HG03103 (cell line): ENCODE results near the gene VANGL1.
"Not testable (repeated sequence)": the region's sequence is repeated elsewhere in the genome, so short reads cannot be mapped to it uniquely, and the experiment has no call there.

Experiments used
- ATAC-seq: cut with Tn5 transposase; IDR thresholded peaks from one replicate; pipeline ENCODE4 v1.9.1; 2021; ENCODE audit warnings: low read depth; ENCODE audit not compliant: unreplicated experiment

Gene VANGL1

DNA sequence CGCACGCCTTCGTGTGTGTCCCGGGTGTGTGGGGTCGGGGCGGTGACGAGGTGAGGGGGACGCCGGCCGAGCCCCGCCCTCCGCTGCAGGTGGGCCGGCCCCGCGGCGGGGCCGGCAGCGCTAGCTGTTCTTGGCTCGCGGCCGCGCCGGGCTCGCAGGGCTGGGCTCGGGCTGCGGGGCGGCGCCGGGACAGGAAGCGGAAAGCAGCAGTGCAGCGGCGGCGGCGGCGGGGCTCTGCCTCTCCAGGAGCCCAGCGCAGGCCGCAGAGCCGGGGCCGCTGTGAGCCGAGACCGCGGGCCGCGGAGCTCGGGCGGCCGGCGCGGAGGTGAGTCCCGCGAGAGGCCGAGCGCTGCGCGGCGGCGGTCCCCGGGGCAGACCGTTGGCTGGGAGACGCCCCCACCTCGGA, at the start of gene VANGL1:
Gene VANGL1, plus strand, starts transcription at position 209 of the 406 bp plus-strand sequence. CDS start 9,444 bp downstream, outside the sequence.
- ATAC-seq: peak; percentile 52

DNA sequence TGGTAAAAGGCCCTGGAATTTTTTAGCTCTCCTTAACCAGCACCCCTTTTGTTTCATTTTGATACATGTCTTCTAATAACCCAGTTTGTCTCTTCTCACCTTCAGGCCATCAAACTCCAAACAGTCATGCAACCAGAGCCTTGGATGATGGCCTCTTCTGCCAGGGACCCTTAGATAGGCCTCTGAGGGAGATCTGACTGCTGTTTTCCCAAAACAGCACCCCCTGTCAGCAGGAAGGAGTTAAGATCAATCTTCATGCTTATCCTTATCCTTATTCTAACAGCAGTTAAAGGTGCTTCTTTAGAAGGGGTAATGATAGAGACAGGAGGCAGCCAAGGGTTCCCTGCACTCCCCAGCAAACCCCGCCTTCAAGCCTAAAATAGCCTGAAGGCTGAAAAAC, 49.5 kb upstream of the VANGL1 start:
- ATAC-seq: no peak

DNA sequence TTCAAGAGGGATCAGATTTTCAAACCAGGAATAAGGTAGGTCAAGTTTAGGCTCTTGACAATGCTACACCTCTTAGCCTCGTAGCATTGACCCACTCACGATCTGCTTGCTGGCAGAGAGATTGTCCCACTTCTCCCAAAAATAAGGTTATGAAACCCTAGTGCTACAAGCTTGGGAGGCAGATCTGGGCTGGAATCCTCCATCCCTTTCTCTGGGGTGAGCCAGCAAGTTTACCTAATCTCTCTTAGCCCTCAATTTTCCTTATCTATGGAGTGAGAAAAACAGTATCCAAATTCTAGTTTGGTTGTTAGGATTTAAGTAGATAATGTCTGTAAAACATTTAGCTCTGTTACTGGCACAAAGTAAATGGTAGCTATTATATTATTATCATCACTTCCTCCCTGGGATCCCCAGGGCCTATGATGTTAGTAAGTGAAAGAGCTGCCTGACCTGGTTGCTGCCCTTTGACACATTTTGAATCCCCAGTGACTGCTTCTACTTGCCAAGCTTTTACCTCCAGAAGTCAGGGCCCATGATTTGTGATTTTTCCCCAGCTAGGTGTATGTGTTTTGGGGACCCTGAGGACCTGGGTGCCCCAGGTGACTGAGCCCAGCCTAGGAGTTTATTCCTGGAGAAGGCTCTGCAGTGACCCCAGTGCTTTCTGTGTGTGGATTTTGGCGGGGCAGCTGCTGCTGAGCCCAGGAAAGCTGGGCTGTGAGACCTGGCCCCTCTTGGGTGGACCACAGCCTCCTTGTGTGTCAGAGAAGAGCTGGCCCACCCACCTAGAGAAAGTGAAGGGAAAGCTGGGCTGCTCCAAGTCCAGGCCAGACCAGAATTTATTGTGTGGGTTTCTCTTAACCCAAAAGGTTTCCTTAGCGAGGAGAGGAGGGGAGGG, 48.2 kb upstream of the VANGL1 start:
- ATAC-seq: no peak

DNA sequence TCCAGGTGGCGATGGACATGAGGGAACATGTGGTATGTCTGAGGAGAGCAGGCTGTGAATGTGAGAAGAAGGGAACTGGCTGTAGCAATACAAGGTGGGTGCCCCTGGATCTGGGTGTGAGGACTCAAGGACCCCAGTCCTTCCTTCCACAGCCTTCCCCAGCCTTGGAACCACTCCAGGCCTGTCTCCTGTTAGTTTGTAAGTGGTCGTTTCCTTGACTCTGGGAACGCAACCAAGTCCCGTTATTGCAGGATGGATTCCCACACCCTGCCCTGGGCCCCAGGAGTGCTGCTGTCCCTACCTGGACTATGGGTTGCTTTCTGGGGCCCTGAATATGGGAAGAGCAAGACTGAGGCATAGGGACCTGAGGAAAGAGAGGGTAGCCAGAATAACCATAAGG, 47.2 kb upstream of the VANGL1 start:
- ATAC-seq: no peak

DNA sequence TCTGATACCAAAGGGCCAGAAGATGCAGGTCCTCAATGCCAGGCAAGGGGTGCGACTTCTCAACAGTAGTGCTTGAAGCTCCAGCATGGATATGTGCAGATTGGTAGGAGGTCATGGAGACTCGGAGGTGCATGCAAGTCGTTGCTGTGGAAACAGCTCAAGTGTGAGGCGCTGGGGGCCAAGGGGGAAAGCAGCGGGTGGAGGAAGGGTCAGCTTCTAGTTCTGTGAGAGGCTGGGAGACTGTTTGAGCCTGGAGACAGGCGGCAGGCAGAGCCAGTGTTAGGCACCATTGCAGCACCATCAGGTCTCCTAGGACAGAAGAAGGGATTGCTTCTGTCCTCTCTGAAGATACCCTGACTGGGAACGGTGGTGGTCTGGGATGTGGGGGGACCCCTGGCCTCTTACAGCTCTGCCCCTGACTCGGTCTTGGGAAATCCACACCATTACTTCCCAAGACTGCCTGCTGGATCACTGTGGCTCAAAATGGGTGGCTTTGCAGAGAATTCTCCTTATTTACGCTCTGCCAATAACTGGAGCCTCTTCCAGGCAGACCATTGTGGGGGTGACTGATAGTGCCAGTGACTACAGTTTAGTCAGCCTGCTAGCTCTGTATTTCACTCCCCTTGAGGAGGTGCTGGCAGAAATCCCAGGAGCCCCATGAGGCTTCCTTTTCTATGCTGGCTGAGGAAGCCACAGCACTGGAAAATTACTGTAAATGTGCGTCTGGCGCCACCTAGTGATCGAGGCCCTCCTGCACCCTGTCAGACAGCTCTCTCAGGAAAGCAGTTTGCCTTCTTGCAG, 46.3 kb upstream of the VANGL1 start:
- no peak for ATAC-seq

DNA sequence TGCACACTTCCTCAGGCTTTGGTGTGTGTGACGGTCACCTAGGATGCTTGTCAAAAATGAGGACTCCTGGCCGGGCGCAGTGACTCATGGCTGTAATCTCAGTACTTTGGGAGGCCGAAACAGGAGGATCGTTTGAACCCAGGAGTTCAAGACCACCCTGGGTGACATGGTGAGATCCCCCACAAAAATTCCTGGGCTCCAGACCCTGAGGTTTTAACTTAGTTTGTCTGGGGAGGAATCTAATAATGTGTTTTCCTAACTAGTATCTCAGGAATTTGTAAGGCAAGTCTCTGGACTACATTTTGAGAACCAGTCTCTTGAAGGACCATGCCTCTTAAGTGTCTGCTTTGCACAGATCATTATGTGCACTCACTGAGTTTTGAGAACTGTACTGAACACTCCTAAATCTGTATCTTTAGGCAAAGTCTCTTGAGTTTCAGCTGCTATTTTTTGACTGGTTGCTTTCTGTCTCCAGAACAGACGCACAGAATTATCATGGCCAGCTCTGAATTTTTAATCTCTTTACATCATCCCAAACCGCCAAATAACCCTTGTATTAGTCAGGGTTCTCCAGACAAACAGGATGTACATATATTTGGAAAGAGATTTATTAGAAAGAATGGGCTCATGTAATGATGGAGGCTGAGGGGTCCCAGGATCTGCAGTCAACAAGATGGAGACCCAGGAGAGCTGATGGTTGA, 45.5 kb upstream of the VANGL1 start:
- ATAC-seq: no peak

DNA sequence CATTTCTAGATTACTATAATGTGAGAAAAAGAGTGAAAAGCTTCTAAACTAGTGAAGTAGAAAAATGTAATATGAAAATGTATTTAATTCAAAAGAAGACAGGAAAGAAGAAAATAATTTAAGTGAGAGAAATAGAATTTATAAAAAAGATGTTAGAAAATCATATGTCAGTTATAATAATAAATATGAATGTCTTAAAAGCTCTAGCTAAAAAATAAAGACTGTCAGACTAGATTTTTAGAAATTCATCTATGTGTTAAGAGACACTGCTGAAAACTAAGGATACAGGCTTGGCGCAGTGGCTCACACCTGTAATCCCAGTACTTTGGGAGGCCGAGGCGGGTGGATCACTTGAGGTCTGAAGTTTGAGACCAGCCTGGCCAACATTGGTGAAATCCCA, 37.3 kb upstream of the VANGL1 start:
- no peak for ATAC-seq

DNA sequence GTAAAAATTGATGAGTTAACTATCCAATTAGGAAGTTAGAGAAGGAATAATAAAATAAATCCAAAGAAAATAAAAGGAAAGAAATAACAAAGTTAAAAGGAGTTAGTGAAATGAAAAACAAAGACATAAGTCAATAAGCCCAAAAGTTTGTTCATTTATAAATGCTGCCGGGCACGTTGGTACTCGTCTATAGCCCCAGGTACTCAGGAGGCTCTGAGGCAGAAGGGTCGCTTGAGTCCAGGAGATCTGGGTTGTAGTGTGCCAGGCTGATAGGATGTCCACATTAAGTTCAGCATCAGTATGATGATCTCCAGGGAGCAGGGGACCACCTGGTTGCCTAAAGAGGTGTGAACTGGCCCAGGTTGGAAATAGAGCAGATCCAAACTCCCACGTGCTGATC, 35.5 kb upstream of the VANGL1 start:
- no peak for ATAC-seq

DNA sequence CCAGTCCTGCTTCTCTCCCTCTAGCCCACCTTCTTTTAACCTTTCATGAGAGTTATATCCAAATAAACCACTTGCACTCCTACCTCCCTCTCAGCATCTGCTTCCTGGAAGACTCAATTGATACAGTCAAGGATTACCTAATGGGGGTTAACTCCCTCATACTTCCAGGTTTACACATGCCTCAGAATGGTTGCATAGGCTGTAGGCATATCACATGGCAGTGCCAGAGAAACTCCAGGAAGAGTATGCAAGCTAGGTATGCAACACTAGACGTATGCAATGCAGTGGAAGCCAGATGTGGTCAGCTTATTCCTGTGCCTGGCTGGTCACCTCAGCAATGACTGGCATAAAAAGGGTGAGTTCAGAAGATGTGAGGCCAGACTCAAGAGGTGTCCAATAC, 32.7 kb upstream of the VANGL1 start:
- ATAC-seq: no peak

DNA sequence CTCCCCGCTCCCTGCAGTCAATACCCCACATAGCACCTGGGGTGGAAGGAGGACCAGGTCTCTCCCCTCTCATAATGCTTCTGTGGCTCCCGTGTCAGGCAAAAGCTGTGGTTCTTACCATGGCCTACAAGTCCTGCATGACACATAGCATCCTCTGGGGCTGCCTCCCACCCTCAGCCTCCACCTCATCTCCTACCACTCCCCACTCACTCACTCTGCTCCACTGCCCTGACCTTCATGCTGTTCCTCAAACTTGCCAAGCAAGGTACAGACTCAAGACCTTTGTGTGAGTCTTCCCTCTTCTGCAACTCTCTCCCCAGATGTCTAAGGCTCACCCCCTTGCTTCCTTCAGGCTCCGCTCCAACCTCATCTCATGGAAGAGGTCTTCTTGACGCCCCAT, 28.0 kb upstream of the VANGL1 start:
- ATAC-seq: no peak

DNA sequence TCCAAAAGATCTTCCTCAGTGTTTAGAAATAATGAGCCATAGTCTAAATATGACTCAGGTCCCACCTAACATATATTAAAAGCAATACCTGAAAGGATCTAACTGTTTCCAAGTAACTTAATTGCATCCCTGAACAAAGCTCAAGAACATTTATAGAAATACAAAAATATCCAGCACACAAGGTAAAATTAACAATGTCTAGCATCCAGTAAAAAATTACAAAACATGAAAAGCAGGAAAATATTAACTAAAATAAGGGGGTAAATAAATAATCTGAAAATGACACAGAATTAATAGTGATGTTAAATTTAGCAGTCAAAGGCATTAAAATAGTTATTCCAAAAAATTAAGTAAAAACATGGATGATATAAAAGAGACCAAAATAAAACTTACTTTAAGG, 21.3 kb upstream of the VANGL1 start:
- ATAC-seq: no peak

DNA sequence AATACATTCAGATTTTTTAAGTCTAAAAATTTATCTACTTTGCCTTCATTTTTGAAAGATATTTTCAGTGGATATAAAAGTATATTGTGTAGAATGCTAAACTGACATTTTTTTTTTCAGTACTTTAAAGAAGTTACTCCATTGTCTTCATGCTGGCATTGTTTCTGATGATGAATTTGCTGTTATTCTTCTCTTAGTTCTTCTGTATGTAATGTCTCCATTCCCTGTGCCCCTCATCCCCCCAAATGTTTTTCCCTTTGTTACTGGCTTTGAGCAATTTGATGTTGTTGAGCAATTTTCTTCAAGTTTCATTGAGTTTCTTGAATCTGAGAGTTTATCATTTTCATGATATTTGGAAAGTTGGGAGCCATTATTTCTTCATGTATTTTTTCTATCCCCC, 20.8 kb upstream of the VANGL1 start:
- no peak for ATAC-seq

DNA sequence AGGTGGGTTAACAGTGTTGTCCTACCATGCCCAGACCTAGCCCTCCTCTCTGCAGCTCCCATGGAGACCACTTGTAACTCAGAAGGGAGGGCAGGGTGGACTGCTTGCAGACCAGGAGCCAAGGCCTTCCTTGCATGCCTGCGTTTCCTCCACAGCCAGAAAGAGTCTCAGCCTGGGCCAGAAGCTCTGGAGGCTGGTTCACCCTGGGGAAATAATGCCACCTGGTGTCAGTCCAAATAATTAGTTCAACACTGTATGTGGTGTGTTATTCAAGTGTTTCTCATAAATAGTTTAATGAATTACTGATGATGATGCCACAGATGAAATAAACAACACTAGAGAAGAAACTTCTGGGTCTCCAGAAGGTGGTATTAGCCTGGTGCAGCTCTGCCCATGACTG, 16.9 kb upstream of the VANGL1 start:
- no peak for ATAC-seq

DNA sequence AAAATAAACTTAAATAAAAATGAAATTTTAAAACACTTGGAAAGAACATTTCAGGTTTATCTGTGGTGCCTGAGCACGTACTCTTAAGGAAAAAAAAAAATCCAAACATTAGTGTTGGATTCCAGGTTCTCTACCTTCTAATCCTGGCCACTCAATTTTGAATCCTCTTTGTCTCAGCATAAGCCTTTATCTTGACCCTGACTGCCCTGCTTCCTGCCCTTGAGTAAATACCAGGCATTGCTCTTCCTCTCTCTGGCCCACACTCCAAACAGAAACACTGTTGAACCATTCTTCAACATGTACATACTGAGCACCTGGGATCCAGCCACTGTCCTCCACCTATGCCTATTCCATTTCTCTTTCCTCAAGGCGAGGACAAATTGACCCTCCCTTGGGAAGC, 11.4 kb upstream of the VANGL1 start:
- ATAC-seq: no peak

DNA sequence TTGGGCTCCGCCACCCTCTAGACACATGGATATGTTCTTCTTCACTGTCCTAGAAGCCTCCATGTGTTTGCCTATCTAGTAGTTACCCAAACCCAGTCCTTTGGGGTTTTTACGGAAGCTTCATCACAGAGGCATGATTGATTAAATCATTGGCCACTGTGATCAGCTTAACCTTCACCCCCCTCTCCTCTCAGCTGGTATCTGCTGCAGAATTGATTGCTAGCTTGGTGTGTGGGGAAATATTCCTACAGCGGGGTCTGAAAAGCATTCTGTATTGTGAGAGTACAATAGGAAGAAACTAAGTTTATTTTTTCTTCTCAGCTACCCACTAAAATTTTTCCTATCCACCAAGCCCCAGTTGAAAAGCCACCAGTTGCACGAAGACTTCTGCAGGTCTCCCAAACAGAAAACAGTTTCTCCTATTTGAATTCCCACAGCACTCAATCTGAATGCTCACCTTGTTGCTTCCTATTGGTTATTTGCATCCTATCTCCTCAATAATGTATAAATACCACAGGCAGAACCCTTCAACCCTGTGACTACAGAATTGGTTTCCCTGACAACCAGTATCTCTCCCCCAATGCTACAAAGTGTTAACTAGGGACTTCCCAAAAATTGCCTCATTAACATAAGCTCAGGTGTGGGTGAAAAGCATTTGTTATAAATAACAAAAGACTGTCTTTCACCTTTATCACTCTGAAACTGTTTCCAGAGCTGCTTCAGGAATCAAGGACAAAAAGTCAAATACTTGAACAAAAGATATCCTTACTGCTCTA, 9.3 kb upstream of the VANGL1 start:
- ATAC-seq: no peak

DNA sequence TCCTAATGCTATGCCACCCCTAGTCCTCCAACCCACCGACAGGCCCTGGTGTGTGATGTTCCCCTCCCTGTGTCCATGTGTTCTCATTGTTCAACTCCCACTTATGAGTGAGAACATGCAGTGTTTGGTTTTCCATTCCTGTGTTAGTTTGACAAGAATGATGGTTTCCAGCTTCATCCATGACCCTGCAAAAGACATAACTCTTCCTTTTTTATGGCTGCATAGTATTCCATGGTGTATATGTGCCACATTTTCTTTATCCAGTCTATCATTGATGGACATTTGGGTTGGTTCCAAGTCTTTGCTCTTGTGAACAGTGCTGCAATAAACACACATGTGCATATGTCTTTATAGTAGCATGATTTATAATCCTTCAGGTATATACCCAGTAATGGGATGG, 8.2 kb upstream of the VANGL1 start:
- not testable (repeated sequence) for ATAC-seq

DNA sequence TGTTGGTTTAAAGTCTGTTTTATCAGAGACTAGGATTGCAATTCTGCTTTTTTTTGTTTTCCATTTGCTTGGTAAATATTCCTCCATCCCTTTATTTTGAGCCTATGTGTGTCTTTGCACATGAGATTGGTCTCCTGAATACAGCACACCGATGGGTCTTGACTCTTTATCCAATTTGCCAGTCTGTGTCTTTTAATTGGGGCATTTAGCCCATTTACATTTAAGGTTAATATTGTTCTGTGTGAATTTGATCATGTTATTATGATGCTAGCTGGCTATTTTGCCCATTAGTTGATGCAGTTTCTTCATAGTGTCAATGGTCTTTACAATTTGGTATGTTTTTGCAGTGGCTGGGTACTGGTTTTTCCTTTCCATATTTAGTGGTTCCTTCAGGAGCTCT, 4.5 kb upstream of the VANGL1 start:
- not testable (repeated sequence) for ATAC-seq

DNA sequence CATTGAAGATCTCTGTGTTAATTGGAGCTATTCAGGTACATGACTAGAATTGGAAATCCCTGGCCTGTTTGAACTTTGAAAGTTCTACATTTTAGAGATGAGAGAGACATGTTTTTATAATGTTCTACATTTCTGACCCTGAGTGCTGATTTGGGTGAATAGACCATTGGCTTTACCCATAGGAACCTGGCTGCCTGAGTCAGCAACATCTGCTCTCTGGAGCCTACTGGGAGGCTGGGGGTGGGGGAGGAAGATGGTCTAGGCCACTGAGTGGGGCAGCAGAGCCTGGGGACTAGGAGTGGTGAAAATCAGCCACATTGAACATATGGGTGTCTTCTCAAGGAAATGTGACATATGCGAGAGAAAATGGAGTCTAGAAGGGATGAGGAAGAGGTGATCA, 1.4 kb upstream of the VANGL1 start:
- ATAC-seq: no peak

DNA sequence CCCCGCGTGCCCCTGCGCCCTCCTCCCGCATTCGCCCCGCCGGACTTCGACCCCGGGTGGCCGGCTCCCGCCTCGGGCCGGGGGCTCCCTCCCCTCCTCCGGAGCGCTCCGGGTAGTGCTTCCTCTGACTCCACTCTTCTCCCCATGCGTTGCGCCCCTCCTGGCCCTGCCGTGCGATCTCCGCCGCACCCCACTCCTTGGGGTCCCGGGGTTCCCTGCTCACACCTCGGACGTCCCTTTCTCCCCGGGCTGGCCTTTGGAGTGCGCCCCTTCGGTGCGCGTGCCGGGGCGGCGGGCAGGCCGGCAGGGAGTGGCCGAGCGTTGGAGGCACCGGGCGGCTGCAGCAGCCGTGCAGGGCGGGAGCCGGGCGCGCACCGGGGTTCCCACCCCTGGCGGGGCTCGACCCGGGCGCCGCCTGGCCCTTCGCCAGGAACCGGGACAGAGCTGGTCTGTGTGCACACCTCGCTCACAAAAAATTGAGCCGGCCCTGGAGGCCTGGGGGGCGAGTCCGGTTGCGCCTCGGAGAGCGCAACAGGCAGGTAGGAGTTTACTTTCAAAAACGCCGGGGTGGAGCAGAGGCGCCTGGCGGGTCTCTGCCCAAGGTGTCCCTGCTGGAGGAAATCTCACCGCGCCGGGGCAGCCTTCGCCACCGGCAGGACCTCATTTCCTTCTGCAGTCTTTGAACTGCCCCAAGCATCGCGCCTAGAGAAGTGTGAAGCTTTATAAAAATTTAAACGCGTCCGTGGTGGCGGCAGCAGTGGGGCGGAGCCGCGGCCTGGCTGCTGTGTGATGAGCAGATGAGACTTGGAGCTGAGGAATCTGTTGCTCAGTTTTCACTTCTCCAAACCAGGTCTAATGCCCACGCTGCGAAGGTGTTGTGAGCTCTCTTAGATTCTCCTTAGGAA, 650 bp downstream of the VANGL1 start:
- ATAC-seq: peak; percentile 63
